CD4-positive, alpha-beta T cell treated with Interleukin-6 at 100 ng/mL for 8 hours (primary cell): ENCODE measurements around the gene PHLPP1.
"Not testable (repeated sequence)": the region's sequence is repeated elsewhere in the genome, so short reads cannot be mapped to it uniquely, and the experiment has no call there.

ENCODE experiments used
- DNase-seq: peaks from one replicate; pipeline ENCODE4 v3.0.0-alpha.2; 2020; ENCODE audit warnings: mixed read lengths, low spot score

PHLPP1 gene

GRCh38 chr18:62717925-62718800, 2.8 kb downstream of the PHLPP1 start:
- no peak for DNase-seq

- no peak for DNase-seq
Measured at GRCh38 chr18:62720048-62720447, 4.7 kb downstream of the PHLPP1 start.

GRCh38 chr18:62720766-62721613, 5.6 kb downstream of the PHLPP1 start:
- no peak for DNase-seq

DNA sequence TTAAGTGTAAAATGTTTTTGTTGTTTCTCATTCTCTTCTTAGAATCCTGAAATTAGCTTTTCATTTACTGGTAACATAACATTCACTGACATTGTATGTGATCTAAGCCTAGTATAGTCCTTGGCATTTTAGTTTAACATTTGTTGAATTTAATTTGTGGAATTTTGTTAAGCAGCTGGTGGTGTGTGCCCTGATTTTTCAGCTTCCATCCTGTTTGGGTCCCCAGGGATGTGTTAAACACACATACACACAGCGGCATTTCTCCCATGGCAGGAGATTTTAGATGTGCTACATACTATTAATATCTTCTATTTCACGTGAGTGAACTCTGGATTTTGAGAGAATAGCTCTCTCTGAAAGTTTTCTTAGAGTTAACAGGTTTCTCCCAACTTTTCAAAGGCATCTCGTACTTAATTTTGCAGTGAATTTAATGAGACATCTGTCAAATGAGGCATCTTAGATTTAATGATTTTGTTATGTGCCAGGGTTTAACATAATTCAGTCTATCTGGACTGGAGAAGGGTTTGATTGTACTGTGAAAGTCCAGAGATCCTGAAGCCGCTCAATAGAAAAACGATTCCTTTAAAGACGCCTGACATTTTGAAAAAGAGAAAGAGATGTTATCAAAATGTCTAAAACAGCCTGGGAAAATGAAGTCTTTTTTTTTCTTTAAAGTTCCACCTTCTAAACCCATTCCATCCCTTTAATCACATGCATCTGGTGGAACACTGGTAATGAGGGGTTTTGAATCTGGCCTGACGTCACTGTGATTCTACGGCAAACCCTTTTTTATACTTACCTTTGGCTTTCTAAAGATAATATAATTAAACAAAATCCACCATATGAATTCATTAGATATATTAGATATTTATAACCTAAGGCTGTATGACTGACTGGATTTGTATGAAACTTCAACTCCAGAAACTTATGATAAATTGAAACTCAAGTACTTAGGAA, 6.8 kb downstream of the PHLPP1 start:
- DNase-seq: no peak

DNA sequence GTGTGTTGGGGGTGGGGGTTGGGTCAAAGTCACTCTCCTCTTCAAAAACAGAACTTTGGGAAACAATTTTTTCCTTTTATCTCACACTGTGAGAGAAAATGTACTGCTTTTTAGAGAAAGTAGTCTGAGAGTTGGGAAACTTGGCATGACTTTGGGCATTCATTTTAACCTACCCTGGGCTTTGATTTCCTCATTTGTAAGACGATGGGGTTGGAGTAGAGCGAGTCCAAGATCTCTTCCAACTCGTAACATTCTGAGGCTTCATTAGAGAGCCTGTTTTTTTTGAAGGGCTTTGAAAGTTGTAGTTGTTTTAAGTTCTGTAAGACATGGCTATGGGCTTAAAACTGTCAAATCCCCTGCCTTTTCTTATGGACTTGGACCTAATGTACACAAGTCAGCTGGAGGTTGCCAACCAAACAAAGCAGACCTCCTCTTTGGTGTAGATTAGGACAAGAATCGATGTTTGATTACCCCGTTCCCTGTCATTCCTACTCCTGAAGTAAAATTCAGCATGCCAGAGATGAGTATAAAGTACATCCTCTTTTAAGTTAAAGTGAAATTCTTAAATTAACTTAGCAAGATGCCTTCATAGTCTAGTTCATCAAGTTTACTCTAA, 8.4 kb downstream of the PHLPP1 start:
- DNase-seq: no peak

- no peak for DNase-seq
Measured at GRCh38 chr18:62725896-62726295, 10.6 kb downstream of the PHLPP1 start.

GRCh38 chr18:62728254-62728653, 12.9 kb downstream of the PHLPP1 start:
- DNase-seq: no peak

DNA sequence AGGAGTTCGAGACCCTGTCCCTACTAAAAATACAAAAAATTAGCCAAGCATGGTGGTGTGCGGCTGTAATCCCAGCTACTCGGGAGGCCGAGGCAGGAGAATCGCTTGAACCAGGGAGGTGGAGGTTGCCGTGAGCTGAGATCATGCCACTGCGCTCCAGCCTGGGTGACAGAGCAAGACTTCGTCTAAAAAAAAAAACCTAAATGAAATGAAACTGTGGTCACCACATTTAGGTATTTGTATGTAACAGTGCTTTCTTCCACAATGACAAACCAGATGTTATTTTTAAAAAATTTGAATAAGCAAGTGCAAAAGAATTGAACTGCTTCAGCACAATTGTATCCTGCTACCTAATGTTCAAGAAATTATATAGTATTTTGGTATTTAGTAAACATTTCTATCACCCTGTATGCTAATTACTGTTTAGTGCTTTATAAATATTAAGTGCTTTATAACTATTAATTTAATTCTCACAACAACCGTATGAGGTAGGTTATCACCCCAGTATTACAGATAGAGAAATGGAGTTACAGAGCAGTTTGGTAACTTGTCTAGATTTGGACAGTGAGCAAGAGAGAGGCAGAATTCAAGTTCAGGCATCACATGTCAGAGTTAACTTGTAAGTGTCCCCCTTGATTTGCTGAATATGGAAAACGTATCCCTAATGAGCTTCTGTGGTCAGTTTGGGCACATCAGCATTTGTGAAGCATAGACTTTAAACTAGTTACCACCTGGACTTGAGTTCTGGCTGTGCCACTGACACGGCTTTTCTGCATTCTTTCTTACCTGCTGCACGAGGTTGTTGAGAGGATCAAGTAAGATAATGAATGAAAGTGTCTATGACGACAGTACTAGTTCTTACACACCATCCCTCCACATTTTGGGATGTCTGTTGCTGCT, 14.4 kb downstream of the PHLPP1 start:
- no peak for DNase-seq

DNA sequence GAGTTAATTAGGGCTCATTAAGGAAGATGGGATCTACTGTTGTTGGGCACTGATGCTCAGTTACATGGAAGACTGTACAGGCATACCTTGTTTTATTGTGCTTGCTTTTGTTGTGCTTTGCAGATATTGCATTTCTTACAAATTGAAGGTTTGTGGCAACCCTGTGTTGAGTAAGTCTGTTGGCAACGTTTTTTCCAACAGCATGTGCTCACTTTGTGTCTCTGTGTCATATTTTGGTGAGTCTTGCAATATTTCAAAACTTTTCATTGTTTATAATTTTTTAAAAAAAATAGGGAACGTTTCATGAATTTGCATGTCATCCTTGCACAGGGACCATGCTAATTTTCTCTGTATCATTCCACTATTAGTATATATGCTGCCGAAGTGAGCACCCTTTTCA, 15.6 kb downstream of the PHLPP1 start:
- no peak for DNase-seq

DNA sequence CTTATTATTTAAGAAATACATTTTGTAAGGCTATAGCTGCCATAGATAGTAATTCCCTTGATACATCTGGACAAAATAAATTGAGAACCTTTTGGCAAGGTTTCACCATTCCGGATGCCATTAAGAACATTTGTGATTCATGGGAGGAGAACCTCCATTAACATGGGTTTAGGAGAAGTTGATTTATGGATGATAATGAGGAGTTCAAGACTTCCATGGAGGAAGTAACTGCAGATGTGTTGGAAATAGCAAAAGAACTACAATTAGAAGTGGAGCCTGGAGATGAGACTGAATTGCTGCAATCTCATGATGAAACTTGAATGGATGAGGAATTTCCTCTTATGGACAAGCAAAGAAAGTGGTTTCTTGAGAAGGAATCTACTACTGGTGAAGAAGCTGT, 17.3 kb downstream of the PHLPP1 start:
- no peak for DNase-seq

GRCh38 chr18:62734290-62734689, 18.9 kb downstream of the PHLPP1 start:
- no peak for DNase-seq

GRCh38 chr18:62735387-62735786, 20.0 kb downstream of the PHLPP1 start:
- no peak for DNase-seq

GRCh38 chr18:62736077-62736855, 20.9 kb downstream of the PHLPP1 start:
- no peak for DNase-seq

- DNase-seq: no peak
Measured at GRCh38 chr18:62737241-62737873, 22.0 kb downstream of the PHLPP1 start.

DNA sequence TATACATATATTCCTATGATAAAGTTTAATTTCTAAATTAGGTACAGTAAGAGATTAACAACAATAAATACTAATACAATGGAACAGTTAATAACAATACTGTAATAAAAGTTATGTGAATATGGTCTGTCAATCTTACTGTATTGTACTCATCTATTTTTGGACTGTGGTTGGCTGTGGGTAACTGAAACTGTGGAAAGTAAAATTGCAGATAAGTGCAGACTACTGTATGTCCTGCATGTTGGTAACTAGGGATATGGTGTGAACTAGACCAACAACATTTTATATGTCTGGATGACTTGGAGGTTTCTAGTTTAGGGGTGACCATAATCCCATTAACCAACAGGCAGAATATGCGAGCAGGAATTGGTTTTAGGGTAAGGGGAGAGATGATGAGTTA, 23.3 kb downstream of the PHLPP1 start:
- DNase-seq: no peak

- DNase-seq: no peak
Measured at GRCh38 chr18:62739911-62740310, 24.6 kb downstream of the PHLPP1 start.

- DNase-seq: not testable (repeated sequence)
Measured at GRCh38 chr18:62740650-62741049, 25.3 kb downstream of the PHLPP1 start.

DNA sequence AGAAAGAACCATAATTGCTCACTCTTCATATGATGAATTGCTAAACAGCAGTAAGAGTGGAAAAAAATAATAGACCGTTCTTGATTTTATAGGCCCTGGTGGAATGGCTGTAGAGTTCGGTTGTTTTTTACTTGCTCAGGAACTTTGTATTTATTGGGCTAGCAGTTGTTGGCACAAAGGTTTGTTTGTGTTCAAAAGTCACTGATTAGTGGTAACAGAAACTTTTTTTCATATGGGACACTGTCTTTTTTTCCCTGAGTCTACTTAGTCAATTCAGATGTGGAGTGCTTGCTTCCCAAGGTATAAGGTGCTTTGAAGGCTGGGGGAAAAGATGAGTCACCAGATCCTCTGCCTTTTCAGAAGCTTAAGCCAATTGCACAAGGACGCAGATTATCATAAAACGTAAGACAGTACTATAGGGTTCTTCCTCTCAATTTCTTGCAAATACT, 25.8 kb downstream of the PHLPP1 start:
- no peak for DNase-seq

- DNase-seq: no peak
Measured at GRCh38 chr18:62741584-62741983, 26.2 kb downstream of the PHLPP1 start.
